IPS-NIHi7 (cell line): ENCODE measurements around the gene REG1B.
"Not testable (repeated sequence)": the region's sequence is repeated elsewhere in the genome, so short reads cannot be mapped to it uniquely, and the experiment has no call there.

Experiments used
- DNase-seq: peaks from one replicate; pipeline ENCODE4 v3.0.0; 2012; ENCODE audit warnings: mixed read lengths; ENCODE audit errors: extremely low spot score

REG1B gene

GRCh38 chr2:79084495-79085135, 3.2 kb downstream of the REG1B start:
- no peak for DNase-seq

DNA sequence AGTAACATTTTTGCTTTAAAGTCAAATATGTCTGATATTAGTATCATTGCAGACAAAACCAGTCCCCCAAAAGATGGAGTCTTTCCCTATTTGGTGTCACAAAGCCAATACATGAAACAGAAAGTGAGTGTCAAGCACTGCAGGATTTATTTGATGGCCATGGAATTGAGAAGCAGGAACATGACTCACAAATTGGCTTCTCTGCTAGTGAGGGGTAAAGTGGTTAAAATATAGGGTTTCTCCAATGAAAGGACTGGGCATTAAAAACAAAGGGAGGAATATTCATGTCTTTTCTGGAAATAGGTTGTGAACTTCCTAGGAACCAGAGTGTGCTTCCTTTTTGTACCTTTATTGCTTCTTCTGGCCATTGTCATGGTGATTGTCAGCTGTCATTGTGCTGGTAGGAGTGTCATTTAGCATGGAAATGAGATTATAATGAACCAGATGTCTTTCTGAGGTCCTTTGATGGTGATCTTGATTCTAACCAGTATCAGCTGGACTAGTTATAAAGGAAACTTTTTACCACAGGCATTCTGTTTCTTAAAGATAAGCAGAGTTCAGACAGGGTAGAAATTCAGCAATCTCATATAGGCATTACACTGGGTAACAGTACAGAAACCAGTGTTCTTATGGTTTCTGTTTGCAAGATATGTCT, 4.1 kb downstream of the REG1B start:
- DNase-seq, result no peak

DNA sequence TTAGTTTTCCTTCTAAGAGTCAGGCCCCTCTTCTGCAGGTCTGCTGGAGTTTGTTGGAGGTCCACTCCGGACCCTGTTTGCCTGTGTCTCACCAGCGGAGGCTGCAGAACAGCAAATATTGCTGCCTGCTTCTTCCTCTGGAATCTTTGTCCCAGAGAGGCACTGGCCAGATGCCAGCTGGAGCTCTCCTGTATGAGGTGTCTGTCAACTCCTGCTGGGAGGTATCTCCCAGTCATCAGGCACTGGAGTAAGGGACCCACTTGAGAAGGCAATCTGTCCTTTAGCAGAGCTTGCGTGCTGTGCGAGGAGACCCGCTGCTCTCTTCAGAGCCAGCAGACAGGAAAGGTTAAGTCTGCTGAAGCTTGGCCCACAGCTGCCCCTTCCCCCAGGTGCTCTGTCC, 4.8 kb downstream of the REG1B start:
- DNase-seq, result no peak

GRCh38 chr2:79071078-79071477, 16.7 kb downstream of the REG1B start:
- no peak for DNase-seq

GRCh38 chr2:79065201-79065600, 22.6 kb downstream of the REG1B start:
- DNase-seq, result no peak

- not testable (repeated sequence) for DNase-seq
Observed at GRCh38 chr2:79054769-79055168, 33.0 kb downstream of the REG1B start.

DNA sequence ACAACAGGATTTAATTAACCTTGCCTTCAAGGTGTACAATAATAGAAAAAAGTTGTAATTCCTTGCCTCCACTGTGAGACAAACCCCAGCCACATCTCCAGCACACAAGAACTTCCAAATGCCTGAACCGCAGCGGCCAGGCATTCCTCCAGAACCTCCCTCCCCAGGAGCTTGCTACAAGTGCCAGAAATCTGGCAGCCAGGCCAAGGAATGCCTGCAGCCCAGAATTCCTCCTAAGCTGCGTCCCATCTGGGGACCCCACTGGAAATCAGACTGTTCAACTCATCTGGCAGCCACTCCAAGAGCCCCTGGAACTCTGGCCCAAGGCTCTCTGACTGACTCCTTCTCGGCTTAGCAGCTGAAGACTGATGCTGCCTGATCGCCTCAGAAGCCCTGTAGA, 34.3 kb downstream of the REG1B start:
- DNase-seq, result not testable (repeated sequence)

- DNase-seq, result peak; percentile 44
Observed at GRCh38 chr2:79041032-79041448, 46.8 kb downstream of the REG1B start.

DNA sequence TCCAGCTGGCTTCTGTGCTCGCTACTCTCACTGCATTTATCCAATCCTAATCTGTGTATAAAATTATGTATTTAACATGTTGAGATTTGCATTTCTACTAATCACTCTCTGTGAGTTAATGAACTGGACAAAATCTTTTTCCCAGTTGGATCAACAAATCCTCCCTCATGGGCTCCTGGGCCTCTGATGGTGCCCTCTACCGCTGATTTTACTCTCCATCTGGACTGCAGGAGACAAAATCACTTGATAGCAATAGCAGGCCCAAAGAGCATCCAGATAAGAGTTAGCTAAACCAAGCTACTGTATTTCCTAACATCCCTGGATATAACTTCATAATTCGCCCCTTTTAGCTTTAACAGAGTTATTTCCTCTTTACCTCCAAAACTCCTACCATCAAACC, 47.8 kb downstream of the REG1B start:
- DNase-seq, result no peak
